ENCODE data around the gene KIAA2012.

DNA sequence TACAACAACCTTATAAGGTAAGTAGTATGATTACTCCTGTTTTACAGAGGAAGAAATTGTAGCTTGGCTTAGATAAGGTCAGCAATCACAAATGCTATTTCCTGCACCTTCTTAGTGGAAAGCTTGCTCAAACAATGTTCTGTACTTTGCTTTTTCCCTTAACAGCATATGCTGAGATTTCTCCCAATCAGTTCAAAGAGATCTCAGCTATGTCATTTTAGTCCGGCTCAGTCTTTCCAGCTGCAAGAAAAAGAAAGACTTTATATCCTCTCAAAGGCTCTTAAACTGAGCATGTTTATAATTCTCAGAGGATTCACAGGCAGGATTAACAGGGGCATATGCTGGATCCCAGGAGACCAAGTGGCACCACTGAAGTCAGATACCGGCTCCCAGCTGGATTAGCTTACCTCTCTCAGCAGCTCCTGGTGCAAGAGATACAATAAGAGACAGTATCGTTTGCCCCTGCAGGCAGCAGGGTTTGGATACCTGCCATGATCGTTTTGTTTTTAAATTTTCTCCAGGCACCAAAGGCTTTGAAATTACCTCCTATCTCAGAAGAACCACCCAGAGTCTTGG lies 29.5 kb downstream of the KIAA2012 start:
- TF ChIP-seq POLR2A (IDR thresholded peaks at IDR 0.05; ENCODE audit: low read length), result no peak
- TF ChIP-seq GATA1 (IDR thresholded peaks at IDR 0.05; ENCODE audit: low read depth, low read length), result no peak

Measured in erythroblast (primary cell).